GM20000 (cell line): ENCODE measurements around the gene FOSL2.

Experiments used
- DNase-seq: peaks from one replicate; pipeline ENCODE4 v3.0.0; 2012; ENCODE audit warnings: low spot score
- CTCF ChIP-seq: IDR thresholded peaks from 2 replicates; pipeline ENCODE4 v1.5.1; 2012; ENCODE audit warnings: mild to moderate bottlenecking, control low read depth; ENCODE audit errors: extremely low read depth, missing control alignments

Gene FOSL2

GRCh38 chr2:28392297-28393113, at the start of gene FOSL2:
FOSL2 (plus strand) TSS chr2:28392858; CDS start chr2:28393721, 863 bp downstream.
- no peak for TF ChIP-seq CTCF
- DNase-seq = peak; percentile 96

GRCh38 chr2:28343184-28343942, 49.3 kb upstream of the FOSL2 start:
- DNase-seq = no peak

GRCh38 chr2:28343971-28344715, 48.5 kb upstream of the FOSL2 start:
- no peak for DNase-seq
- no peak for TF ChIP-seq CTCF

More at GRCh38 chr2:28343184-28343942, 49.3 kb upstream of the FOSL2 start:
- TF ChIP-seq CTCF = no peak

GRCh38 chr2:28344756-28345373, 47.8 kb upstream of the FOSL2 start:
- no peak for DNase-seq
- TF ChIP-seq CTCF = no peak

GRCh38 chr2:28345619-28346018, 47.0 kb upstream of the FOSL2 start:
- no peak for DNase-seq
- no peak for TF ChIP-seq CTCF

GRCh38 chr2:28346587-28346986, 46.1 kb upstream of the FOSL2 start:
- no peak for TF ChIP-seq CTCF
- no peak for DNase-seq
